PC-9 (cell line): ENCODE data around the gene GFOD2.

Experiments used
- CTCF ChIP-seq: fragments of 200-600 bp; sonication (generic); conservative IDR thresholded peaks from 2 replicates; pipeline ENCODE4 v1.6.1; 2017; ENCODE audit warnings: mixed run types, antibody characterized with exemption, mild to moderate bottlenecking, moderate library complexity
- EZH2 ChIP-seq: fragments of 200-600 bp; sonication (generic); IDR thresholded peaks from 2 replicates; pipeline ENCODE4 v1.8.0; 2017; ENCODE audit warnings: antibody characterized with exemption, low read depth

DNA sequence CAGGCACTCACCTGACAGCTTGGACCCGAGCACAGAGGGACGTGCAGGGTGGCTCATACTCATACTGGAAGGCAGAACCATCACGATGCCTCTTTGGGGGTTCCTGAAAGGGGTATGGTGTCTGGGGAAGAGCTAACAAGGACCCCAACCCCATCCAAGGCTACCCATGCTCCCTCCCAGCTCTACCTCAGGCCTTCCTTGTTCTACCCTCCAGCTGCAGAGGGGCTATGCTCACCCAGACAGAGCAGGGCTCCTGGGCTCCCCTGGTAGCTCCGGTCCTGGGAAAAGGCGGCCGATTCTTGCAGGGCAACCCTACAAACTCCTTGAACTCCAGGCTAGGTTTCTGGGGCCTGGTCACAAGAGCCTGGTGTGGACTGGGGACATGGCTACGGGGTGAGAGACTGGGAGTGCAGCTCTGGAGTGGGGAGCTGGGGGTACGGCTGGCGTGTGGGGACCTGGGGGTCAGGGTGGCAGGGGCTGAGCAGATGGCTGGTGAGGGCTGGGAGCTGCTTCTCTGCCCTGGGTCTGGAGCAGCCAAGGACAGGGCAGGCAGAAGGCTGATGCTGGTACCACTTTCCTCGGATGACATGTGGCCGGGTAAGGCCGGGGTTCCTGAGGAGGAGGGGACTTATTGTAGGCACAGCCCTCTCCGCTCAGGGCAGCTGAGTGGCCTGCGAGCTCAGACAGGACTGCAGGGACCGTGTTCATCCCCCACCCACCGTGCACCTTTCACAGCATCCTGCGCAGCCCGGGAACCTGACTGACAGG lies 61.2 kb downstream of the GFOD2 start:
- TF ChIP-seq CTCF (no peak), EZH2 (no peak)
